ENCODE results near the gene CROCC2. TPM values are rescaled to one million over a fixed set of nuclear protein-coding genes. Genes with fewer than 3 reads are reported as not detected.

Gene CROCC2
- total and polyA plus RNA-seq, 2 of the 13 experiments (the other 11 are each of a cell fraction or from before 2014, with no cell fraction given), result not detected

DNA sequence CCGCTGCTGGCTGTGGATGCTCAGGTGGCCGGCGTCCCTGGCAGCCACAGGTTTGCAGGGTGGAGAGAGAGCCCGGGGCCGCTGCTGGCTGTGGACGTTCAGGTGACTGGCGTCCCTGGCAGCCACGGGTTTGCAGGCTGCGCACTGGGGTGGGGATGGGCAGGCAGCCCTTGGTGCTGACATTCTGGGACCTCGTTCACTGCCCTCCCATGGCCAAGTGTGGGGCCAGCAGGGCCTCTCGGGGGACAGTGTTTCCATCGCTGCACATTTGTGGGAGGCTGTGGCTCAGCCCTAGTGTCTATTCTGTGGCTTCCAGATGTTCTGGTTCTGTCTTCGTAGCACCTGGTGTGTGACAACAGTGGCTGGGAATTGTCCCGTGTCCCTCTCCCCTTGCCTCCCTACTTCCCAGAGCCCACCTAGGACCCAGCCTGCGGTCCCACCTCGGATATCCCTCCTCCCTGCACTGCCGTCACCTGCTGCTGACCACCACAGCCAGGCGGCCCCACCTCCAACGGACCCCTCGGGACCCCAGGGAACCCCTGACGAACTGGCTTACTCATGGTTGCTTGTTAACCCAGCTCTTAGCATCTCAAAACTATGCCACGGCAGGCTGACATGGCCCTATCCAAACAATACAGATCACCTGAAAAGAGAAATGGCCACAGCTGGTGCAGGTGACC is 915 bp downstream of the CROCC2 start (continued):
- TF ChIP-seq MAZ (IDR thresholded peaks at IDR 0.05; ENCODE audit: borderline replicate concordance, low read depth, low read length) (no peak), MAZ (CRISPR knock-in tag; IDR thresholded peaks at IDR 0.05; ENCODE audit: low read depth) (no peak), FOSL2 (CRISPR knock-in tag; IDR thresholded peaks at IDR 0.05) (no peak), AGO1 (IDR thresholded peaks at IDR 0.05; ENCODE audit: low read depth, low read length, poor library complexity, severe bottlenecking) (no peak)

- H3K36me3 ChIP-seq (replicated peaks in 1 of 2; ENCODE audit: control insufficient read depth in 1 of 2, insufficient read depth in 2 of 2, low read length in 2 of 2), result no peaks in the 10 kb centered on the region
- no peaks in the 10 kb centered on the region for H3K79me2 ChIP-seq (ENCODE audit: insufficient read depth, low read length)
- no peak overlapping the region for H3K4me3 ChIP-seq (replicated peaks in 1 of 3; ENCODE audit: insufficient read depth in 1 of 3, low read depth in 2 of 3, low read length in 3 of 3)
- FAIRE-seq, result no peak
- peaks cover 19 to 76% of the 10 kb centered on the region in 2 experiments for H3K27me3 ChIP-seq (ENCODE audit: control insufficient read depth in 1 of 2, insufficient read depth in 2 of 2, low read length in 2 of 2)
- ChIA-PET POLR2A (no interaction called here), CTCF (ENCODE audit: low intra/inter-chr PET ratio, low total read pairs) (no interaction called here)
- no peak overlapping the region for H3K4me2 ChIP-seq (ENCODE audit: low read depth, low read length)
- H3K9me3 ChIP-seq (ENCODE audit: low read length), result no peaks in the 10 kb centered on the region
- intact Hi-C loops (cut with micrococcal nuclease; ENCODE audit: unreplicated experiment), result loop anchor here (2.0 kb wide), 1 partner anchor 59 kb away; no protein-coding TSS in a partner anchor
- no peaks in the 10 kb centered on the region for H4K20me1 ChIP-seq (ENCODE audit: insufficient read depth, low read length)
- H3K27ac ChIP-seq (ENCODE audit: extremely low read length, insufficient read depth, low read length), result no peak overlapping the region
- ATAC-seq, result no peak
- in situ Hi-C loops (cut with HindIII; ENCODE audit: extremely low pct_ligation_motif_present, low pct_unique_long_range_greater_than_20kb), result no loop called here
- no peak overlapping the region for H2AFZ ChIP-seq (ENCODE audit: low read length)
- no TSS peak for BruUV-seq (replicated peaks)
- no peak overlapping the region for H3K9ac ChIP-seq (ENCODE audit: insufficient read depth, low read depth, low read length)
- DNase-seq (ENCODE audit: low spot score), result no peak
- H3K4me1 ChIP-seq (ENCODE audit: insufficient read depth, low read length), result peaks cover 58% of the 10 kb centered on the region
- WGBS (ENCODE audit: low lambda C conversion rate), result 17% methylated on average over 15 of the region's 17 CpGs
- no peak for TF ChIP-seq IRF1 (CRISPR knock-in tag; IDR thresholded peaks at IDR 0.05; ENCODE audit: low read depth)
- TF ChIP-seq ZBTB40 (IDR thresholded peaks at IDR 0.05), result no peak
- no peak for TF ChIP-seq ZBTB40 (CRISPR knock-in tag; IDR thresholded peaks at IDR 0.05)
- no peak for TF ChIP-seq ZBTB7A (CRISPR knock-in tag; IDR thresholded peaks at IDR 0.05)
- no peak for TF ChIP-seq RNF2 (conservative IDR thresholded peaks at IDR 0.05; ENCODE audit: low read depth)
- no peak for TF ChIP-seq MED13 (CRISPR knock-in tag; IDR thresholded peaks at IDR 0.05)
- TF ChIP-seq SCMH1 (CRISPR knock-in tag; IDR thresholded peaks at IDR 0.05; ENCODE audit: borderline replicate concordance), result no peak
- TF ChIP-seq SMYD3 (CRISPR knock-in tag; IDR thresholded peaks at IDR 0.05), result no peak
- no peak for TF ChIP-seq ZNF549 (CRISPR knock-in tag; IDR thresholded peaks at IDR 0.05)
Observed at GRCh38 chr2:240909216-240909974, 3.3 kb downstream of the CROCC2 start.

Measured in HepG2 (cell line).